Measurements from ENCODE around the gene UXS1.

Gene UXS1

GRCh38 chr2:106189325-106189724, 4.8 kb downstream of the UXS1 start:
- peak; percentile 42 for DNase-seq (ENCODE audit: low spot score)

- no peak for DNase-seq (ENCODE audit: low spot score)
These were observed 6.7 kb downstream of the UXS1 start for GRCh38 chr2:106187273-106187891.

GRCh38 chr2:106185475-106186184, 8.5 kb downstream of the UXS1 start:
- no peak for DNase-seq (ENCODE audit: low spot score)

- no peak for DNase-seq (ENCODE audit: low spot score)
These were observed 9.2 kb downstream of the UXS1 start for GRCh38 chr2:106184857-106185256.

- DNase-seq (ENCODE audit: low spot score) = no peak
These were observed 9.7 kb downstream of the UXS1 start for GRCh38 chr2:106184394-106184793.

GRCh38 chr2:106183101-106183696, 10.9 kb downstream of the UXS1 start:
- peak; percentile 18 for DNase-seq (ENCODE audit: low spot score)

GRCh38 chr2:106181064-106181463, 13.0 kb downstream of the UXS1 start:
- no peak for DNase-seq (ENCODE audit: low spot score)

GRCh38 chr2:106180602-106181001, 13.5 kb downstream of the UXS1 start:
- DNase-seq (ENCODE audit: low spot score) = no peak

- DNase-seq (ENCODE audit: low spot score) = no peak
These were observed 15.4 kb downstream of the UXS1 start for GRCh38 chr2:106178716-106179115.

GRCh38 chr2:106177581-106177980, 16.5 kb downstream of the UXS1 start:
- DNase-seq (ENCODE audit: low spot score) = no peak

GRCh38 chr2:106176446-106177099, 17.5 kb downstream of the UXS1 start:
- DNase-seq (ENCODE audit: low spot score) = no peak

GRCh38 chr2:106175086-106175850, 18.8 kb downstream of the UXS1 start:
- no peak for DNase-seq (ENCODE audit: low spot score)

- DNase-seq (ENCODE audit: low spot score) = no peak
These were observed 20.0 kb downstream of the UXS1 start for GRCh38 chr2:106174056-106174455.

GRCh38 chr2:106172649-106173048, 21.5 kb downstream of the UXS1 start:
- DNase-seq (ENCODE audit: low spot score) = no peak

- no peak for DNase-seq (ENCODE audit: low spot score)
These were observed 25.4 kb downstream of the UXS1 start for GRCh38 chr2:106168657-106169056.

- no peak for DNase-seq (ENCODE audit: low spot score)
These were observed 27.0 kb downstream of the UXS1 start for GRCh38 chr2:106167067-106167466.

GRCh38 chr2:106165561-106165960, 28.5 kb downstream of the UXS1 start:
- no peak for DNase-seq (ENCODE audit: low spot score)

GRCh38 chr2:106165029-106165428, 29.1 kb downstream of the UXS1 start:
- no peak for DNase-seq (ENCODE audit: low spot score)

- DNase-seq (ENCODE audit: low spot score) = no peak
These were observed 30.1 kb downstream of the UXS1 start for GRCh38 chr2:106163948-106164545.

GRCh38 chr2:106161938-106162820, 31.9 kb downstream of the UXS1 start:
- no peak for DNase-seq (ENCODE audit: low spot score)

GRCh38 chr2:106161341-106161740, 32.8 kb downstream of the UXS1 start:
- DNase-seq (ENCODE audit: low spot score) = no peak
